GM23248 (cell line): ENCODE measurements around the gene RIC8A. TPM values are rescaled to one million over a fixed set of nuclear protein-coding genes. Genes with fewer than 3 reads are reported as not detected.
"Not testable (repeated sequence)": the region's sequence is repeated elsewhere in the genome, so short reads cannot be mapped to it uniquely, and the experiment has no call there.

Source experiments
- DNase-seq: peaks from one replicate; pipeline ENCODE4 v3.0.0-alpha.2; 2015
- H2AFZ ChIP-seq: fragments of 200-600 bp; sonication (generic); 2 replicates; pipeline ENCODE4 v1.6.1; 2016; ENCODE audit warnings: antibody characterized with exemption
- H3F3A ChIP-seq: fragments of 200-600 bp; sonication (generic); 2 replicates; pipeline ENCODE4 v1.6.1; 2016; ENCODE audit warnings: mild to moderate bottlenecking, antibody characterized with exemption, mixed run types; ENCODE audit not compliant: insufficient read depth
- H3K27ac ChIP-seq: fragments of 200-600 bp; sonication (generic); 2 replicates; pipeline ENCODE4 v1.5.1; 2016; ENCODE audit warnings: mild to moderate bottlenecking
- H3K27me3 ChIP-seq: fragments of 200-600 bp; sonication (generic); replicated peaks from 2 replicates; pipeline ENCODE4 v1.6.1; 2016; ENCODE audit warnings: mild to moderate bottlenecking; ENCODE audit not compliant: insufficient read depth
- H3K36me3 ChIP-seq: fragments of 200-600 bp; sonication (generic); 2 replicates; pipeline ENCODE4 v1.6.1; 2016; ENCODE audit warnings: low read depth, mild to moderate bottlenecking
- H3K4me1 ChIP-seq: fragments of 200-600 bp; sonication (generic); 2 replicates; pipeline ENCODE4 v1.6.1; 2016; ENCODE audit warnings: mild to moderate bottlenecking; ENCODE audit not compliant: insufficient read depth
- H3K4me2 ChIP-seq: fragments of 200-600 bp; sonication (generic); one replicate; pipeline ENCODE4 v1.6.1; 2016; ENCODE audit warnings: mild to moderate bottlenecking; ENCODE audit not compliant: unreplicated experiment
- H3K4me3 ChIP-seq: fragments of 200-600 bp; sonication (generic); 2 replicates; pipeline ENCODE4 v1.5.1; 2016; ENCODE audit warnings: mild to moderate bottlenecking
- H3K79me2 ChIP-seq: fragments of 200-600 bp; sonication (generic); 2 replicates; pipeline ENCODE4 v1.6.1; 2016; ENCODE audit warnings: mild to moderate bottlenecking; ENCODE audit not compliant: insufficient read depth
- H3K9ac ChIP-seq: fragments of 200-600 bp; sonication (generic); 2 replicates; pipeline ENCODE4 v1.6.1; 2016; ENCODE audit warnings: mild to moderate bottlenecking
- H3K9me2 ChIP-seq: fragments of 200-600 bp; sonication (generic); 2 replicates; pipeline ENCODE4 v1.6.1; 2016; ENCODE audit warnings: mixed run types, mild to moderate bottlenecking, moderate library complexity; ENCODE audit not compliant: insufficient read depth
- H3K9me3 ChIP-seq: fragments of 200-600 bp; sonication (generic); one replicate; pipeline ENCODE4 v1.6.1; 2017; ENCODE audit warnings: low read depth
- H4K20me1 ChIP-seq: fragments of 200-600 bp; sonication (generic); 2 replicates; pipeline ENCODE4 v1.6.0; 2016; ENCODE audit not compliant: insufficient read depth
- EZH2 ChIP-seq: fragments of 200-600 bp; sonication (generic); IDR thresholded peaks from 2 replicates; pipeline ENCODE4 v1.6.1; 2018; ENCODE audit warnings: antibody characterized with exemption, mild to moderate bottlenecking; ENCODE audit not compliant: insufficient read depth, poor library complexity, severe bottlenecking
- EZH2phosphoT487 ChIP-seq: fragments of 200-600 bp; sonication (generic); IDR thresholded peaks from 2 replicates; pipeline ENCODE4 v1.6.1; 2018; ENCODE audit warnings: antibody characterized with exemption, moderate library complexity, mild to moderate bottlenecking, low read depth; ENCODE audit not compliant: insufficient read depth
- WGBS, 2 experiments: methylation state at CpG; one replicate each; pipeline ENCODE4 v1.1.6; 2015 to 2017; ENCODE audit warnings: low lambda C conversion rate in 2 of 2, low coverage in 1 of 2; ENCODE audit errors: missing lambda C conversion rate in 2 of 2; 5-methylcytosine and 5-hydroxymethylcytosine counted together
- in situ Hi-C: fragments of 300-500 bp; cut with MboI; formaldehyde crosslinking; loops from 2 replicates; pipeline ENCODE4 v1.15.0; 2020
- polyA plus RNA-seq: library from polyadenylated mRNA; unstranded; fragments of >200 nt; fragmentation: Nextera tagmentation; extraction: Ambion mirVana; gene quantifications from 2 replicates; pipeline ENCODE4 v1.2.1, GENCODE V29; 2016
- total RNA-seq: library from RNA; depleted of rRNA; stranded (reverse); fragments of >200 nt; shearing (Covaris generic); gene quantifications from 2 replicates; pipeline ENCODE4 v1.2.3, GENCODE V29; 2014

The RIC8A gene
- total and polyA plus RNA-seq, 2 experiments from 2014 or later, result 132 to 220 TPM

GRCh38 chr11:192674-193128, 14.8 kb upstream of the RIC8A start, which contains the start of gene SCGB1C1:
Gene SCGB1C1, plus strand, starts transcription at chr11:193078. Its CDS starts 22 bp downstream, at chr11:193100.
- H3K9ac ChIP-seq, H3K4me2 ChIP-seq, H3K36me3 ChIP-seq, H3K4me3 ChIP-seq, H3K9me2 ChIP-seq, H3F3A ChIP-seq, H2AFZ ChIP-seq, H3K27me3 ChIP-seq, H3K9me3 ChIP-seq, H3K79me2 ChIP-seq, DNase-seq, in situ Hi-C loops, H3K4me1 ChIP-seq, H3K27ac ChIP-seq, H4K20me1 ChIP-seq: not testable (repeated sequence)
- 61 to 75% methylated on average over 3 to 4 of the region's 11 CpGs for WGBS, 2 experiments

GRCh38 chr11:193481-193880, 14.0 kb upstream of the RIC8A start:
- H3K4me3 ChIP-seq, in situ Hi-C loops, H3K9me3 ChIP-seq, H3K4me2 ChIP-seq, H3K9ac ChIP-seq, H4K20me1 ChIP-seq, H2AFZ ChIP-seq, H3K27me3 ChIP-seq, H3K4me1 ChIP-seq, H3K27ac ChIP-seq, H3K36me3 ChIP-seq, H3K9me2 ChIP-seq, H3F3A ChIP-seq, DNase-seq, H3K79me2 ChIP-seq: not testable (repeated sequence)
- WGBS, 2 experiments, result 51 to 55% methylated on average over 5 of the region's 5 CpGs

- DNase-seq, result peak; percentile 37
- Histone ChIP-seq H3K9ac (no peak overlapping the region), H3K27me3 (no peaks in the 10 kb centered on the region), H4K20me1 (no peaks in the 10 kb centered on the region), H3K9me3 (no peaks in the 10 kb centered on the region), H3K4me1 (no peaks in the 10 kb centered on the region), H3K4me2 (no peak overlapping the region), H3K79me2 (peaks cover 4% of the 10 kb centered on the region), H3K4me3 (no peak overlapping the region), H2AFZ (no peak overlapping the region), H3F3A (peaks cover 11% of the 10 kb centered on the region; the same call in 1 of the 2 replicates), H3K27ac (no peak overlapping the region), H3K9me2 (no peaks in the 10 kb centered on the region), H3K36me3 (no peaks in the 10 kb centered on the region; the same call in 1 of the 2 replicates)
- WGBS, 2 experiments, result 52 to 53% methylated on average over 20 to 22 of the region's 23 CpGs
- no peak for TF ChIP-seq EZH2phosphoT487
- in situ Hi-C loops, result no loop called here
Measured at GRCh38 chr11:196786-197731, 10.4 kb upstream of the RIC8A start.

- Histone ChIP-seq H3K9ac (no peak overlapping the region), H3K9me2 (no peaks in the 10 kb centered on the region), H4K20me1 (no peaks in the 10 kb centered on the region), H3K79me2 (peaks cover 11% of the 10 kb centered on the region), H3K27me3 (no peaks in the 10 kb centered on the region), H3K4me3 (no peak overlapping the region), H3K4me1 (no peaks in the 10 kb centered on the region), H2AFZ (no peak overlapping the region), H3K27ac (no peak overlapping the region), H3K36me3 (no peaks in the 10 kb centered on the region; the same call in 1 of the 2 replicates), H3F3A (peaks cover 18% of the 10 kb centered on the region; the same call in 1 of the 2 replicates), H3K4me2 (no peak overlapping the region), H3K9me3 (no peaks in the 10 kb centered on the region)
- WGBS, 2 experiments, result 62 to 80% methylated on average over 8 to 9 of the region's 9 CpGs
- TF ChIP-seq EZH2phosphoT487 (no peak), EZH2 (no peak)
- no peak for DNase-seq
- in situ Hi-C loops, result no loop called here
Measured at GRCh38 chr11:197741-198235, 9.7 kb upstream of the RIC8A start.
